Measurements from ENCODE around the gene INSYN2A.

INSYN2A gene

GRCh38 chr10:127195041-127195506 lies 1.3 kb downstream of the INSYN2A start:
- peak; percentile 15 for DNase-seq

- DNase-seq = no peak
Measured at GRCh38 chr10:127194599-127194998, 1.8 kb downstream of the INSYN2A start.

GRCh38 chr10:127194111-127194510 lies 2.3 kb downstream of the INSYN2A start:
- no peak for DNase-seq

GRCh38 chr10:127193125-127193524 lies 3.3 kb downstream of the INSYN2A start:
- DNase-seq = no peak

GRCh38 chr10:127190427-127190826 lies 6.0 kb downstream of the INSYN2A start:
- DNase-seq = no peak

GRCh38 chr10:127189226-127189625 lies 7.2 kb downstream of the INSYN2A start:
- DNase-seq = no peak

GRCh38 chr10:127186813-127187212 lies 9.6 kb downstream of the INSYN2A start:
- DNase-seq = no peak

DNA sequence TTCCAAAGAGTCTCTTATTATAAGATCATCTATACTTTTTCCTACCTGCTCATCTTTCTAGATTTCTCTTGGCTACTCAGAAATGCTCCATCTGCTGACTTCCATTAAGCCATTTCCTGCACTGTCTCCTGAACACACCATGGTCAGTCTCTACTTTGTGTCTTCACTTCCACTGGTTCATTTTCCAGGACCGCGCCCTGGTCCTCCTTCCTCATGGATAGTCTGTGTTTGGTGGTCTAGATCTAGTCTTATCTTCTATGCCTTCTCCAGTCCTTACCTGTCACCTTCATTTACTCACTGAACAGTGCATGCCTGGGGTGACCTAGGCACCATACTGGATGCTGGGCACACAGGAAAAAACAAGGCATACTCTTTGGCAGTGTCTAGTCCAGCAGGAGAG lies 11.8 kb downstream of the INSYN2A start:
- no peak for DNase-seq

GRCh38 chr10:127182161-127182560 lies 14.2 kb downstream of the INSYN2A start:
- no peak for DNase-seq

- DNase-seq = no peak
Measured at GRCh38 chr10:127179612-127180250, 16.7 kb downstream of the INSYN2A start.

DNA sequence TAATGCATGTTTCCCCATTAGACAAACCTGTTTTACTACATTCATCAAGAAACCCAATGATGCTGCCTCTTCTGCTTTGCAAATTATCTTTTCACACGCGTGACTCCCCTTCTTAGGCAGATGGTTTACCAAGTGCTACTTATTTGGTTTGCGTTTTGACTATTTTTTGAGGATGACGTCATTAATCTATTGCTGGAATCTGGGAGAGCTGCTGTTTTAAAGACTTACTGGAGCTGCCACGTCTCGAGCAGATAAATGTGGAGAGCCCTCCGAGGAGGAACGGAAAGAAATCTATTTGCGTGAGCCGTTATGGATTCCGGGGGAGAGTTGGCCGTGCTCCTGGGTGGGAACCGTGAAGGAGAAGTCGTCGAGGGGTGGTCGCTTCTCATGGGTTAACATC lies 19.7 kb downstream of the INSYN2A start:
- DNase-seq = no peak

DNA sequence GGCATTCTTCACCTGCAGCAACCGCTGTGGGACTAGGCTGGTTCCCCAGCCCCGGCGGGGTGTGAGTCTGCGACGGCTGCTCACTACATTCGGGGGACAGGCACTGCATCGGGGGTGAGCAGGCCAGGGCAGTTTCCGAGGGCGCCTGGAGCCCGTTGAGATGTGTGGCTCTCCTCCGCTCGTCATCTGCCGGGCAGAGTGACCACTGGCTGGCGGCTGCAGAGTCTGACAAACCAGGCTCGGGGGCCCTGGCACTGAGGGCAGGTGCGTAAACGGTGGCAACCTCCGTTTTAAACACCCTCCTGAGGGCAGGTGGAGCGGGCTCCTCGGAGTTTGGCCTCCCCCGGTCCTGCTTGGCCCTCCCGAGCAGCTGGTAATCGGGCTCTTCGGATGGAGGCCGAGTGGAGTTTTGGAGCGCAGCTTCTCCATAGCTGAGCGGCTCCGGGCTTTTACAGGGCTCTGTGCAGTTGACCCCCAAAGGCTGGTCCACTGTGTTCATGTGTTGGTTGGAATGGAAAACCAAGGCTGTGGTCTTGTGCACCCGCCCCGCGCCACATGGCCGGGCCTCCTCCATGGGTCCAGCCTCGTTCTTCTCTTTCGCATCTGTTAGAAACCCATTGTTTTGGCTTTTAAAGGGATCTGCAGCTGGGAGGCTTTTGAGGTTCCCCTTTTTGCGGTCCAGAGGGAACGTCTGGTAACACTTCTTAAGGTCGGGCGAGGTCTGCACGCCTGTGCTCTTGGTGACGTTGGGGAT lies 20.9 kb downstream of the INSYN2A start:
- no peak for DNase-seq

DNA sequence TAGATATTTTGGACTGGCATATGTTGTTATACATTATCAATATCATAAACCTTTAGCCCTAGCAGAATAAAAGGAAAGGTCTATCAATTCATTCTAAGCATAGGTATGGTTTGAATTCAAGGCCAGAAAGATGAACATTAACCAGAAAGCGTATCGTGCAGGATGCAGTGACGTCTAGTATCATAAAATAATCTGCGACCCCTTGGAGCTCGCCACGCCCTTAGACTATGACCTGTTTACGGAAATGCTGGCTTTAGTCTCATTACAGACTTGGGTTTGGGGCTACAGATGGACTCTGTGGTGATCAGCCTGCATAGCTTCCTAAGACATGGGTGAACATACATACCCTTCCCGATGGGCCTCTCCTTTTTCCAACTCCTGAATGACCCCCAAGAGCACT lies 21.5 kb downstream of the INSYN2A start:
- no peak for DNase-seq

- no peak for DNase-seq
Measured at GRCh38 chr10:127168261-127168660, 28.1 kb downstream of the INSYN2A start.

- DNase-seq = no peak
Measured at GRCh38 chr10:127162841-127163240, 33.5 kb downstream of the INSYN2A start.

DNA sequence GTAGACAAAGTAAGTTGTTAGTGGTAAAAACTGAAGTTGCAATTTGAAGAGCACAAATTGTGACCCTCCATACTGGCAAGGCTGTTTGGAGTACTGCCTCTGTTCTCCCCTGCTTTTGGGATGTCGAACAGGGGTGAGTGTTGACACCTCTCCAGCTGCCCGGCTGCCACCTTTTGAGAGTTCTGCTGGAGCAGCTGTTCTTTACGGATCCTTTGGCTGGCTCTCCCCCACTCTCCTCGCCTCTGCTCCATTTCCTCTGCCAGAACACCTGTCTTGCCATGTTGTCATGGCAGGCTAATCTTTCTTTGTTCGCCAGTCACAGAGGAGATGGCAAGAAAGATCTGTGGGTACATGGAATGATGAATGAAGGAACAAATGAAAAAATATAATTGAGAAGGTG lies 34.9 kb downstream of the INSYN2A start:
- no peak for DNase-seq

- no peak for DNase-seq
Measured at GRCh38 chr10:127159648-127160245, 36.6 kb downstream of the INSYN2A start.

GRCh38 chr10:127158662-127159061 lies 37.7 kb downstream of the INSYN2A start:
- no peak for DNase-seq

GRCh38 chr10:127157506-127158200 lies 38.7 kb downstream of the INSYN2A start:
- no peak for DNase-seq

DNA sequence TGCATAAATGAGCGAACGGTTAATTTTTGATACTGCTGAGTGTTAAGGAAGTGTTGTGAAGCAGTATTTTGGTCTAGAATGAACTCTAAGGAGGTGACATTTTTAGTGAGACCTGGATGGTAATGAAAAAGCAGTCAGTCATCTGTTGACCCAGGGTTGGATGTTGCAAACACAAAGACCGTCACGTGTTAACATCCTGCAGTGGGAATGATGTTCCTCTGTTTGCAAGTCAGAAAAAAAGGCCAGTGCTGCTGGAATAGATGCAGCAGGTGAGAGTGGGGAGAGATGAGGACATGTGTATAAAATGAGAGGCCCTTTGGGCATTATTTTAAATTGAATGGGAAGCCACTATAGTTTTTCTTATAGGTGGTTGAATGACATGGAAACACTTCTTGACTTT lies 39.3 kb downstream of the INSYN2A start:
- DNase-seq = no peak

GRCh38 chr10:127154831-127155620 lies 41.4 kb downstream of the INSYN2A start:
- DNase-seq = no peak

GRCh38 chr10:127153181-127153580 lies 43.2 kb downstream of the INSYN2A start:
- DNase-seq = no peak
